GM18526 (cell line): ENCODE measurements around the gene NHSL2.

ENCODE experiments used
- POLR2A ChIP-seq: IDR thresholded peaks from 3 replicates; pipeline ENCODE4 v1.6.1; 2011; ENCODE audit not compliant: insufficient read length; ENCODE audit errors: extremely low read depth

NHSL2 gene

DNA sequence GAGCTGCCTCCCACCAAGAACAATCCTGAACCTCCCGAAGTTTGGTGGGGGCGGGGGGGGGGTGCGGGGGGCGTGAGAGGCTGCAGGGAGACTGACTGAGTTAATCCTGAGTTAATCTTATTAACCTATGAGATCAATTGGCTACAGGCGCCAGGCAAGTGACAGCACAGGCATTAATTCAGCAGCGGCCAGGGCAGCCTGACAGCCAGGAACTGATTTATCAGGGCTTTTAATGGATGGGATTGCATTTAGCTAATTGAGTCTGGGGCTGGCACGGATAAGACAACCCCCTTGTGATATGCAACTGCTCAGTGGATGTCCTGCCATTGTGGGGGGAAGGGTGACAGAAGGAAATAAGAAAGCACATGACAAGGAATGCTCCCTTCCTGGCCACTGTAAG is 204.7 kb downstream of the NHSL2 start:
- TF ChIP-seq POLR2A, result no peak

DNA sequence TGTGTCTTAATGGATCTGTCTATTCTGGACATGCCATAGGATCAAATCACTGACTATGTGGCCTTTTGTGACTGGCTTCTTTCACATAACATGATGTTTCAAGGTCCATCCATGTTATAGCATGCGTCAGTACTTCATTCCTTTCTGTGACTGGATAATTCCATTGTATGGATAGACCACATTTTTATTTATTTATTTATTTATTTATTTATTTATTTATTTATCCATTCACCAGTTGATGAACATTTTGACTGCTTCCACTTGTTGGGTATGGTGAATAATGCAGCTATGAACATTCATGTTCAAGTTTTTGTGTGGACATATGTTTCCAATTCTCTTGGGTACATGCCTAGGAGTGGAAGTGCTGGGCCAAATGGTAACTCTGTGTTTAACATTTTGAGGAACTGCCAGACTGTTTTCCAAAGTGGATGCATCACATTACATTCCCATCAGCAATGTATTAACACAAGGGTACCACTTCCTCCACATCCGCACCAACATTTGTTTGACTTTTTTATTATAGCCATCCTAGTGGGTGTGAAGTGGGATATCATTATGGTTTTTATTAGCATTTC is 207.1 kb downstream of the NHSL2 start:
- no peak for TF ChIP-seq POLR2A

DNA sequence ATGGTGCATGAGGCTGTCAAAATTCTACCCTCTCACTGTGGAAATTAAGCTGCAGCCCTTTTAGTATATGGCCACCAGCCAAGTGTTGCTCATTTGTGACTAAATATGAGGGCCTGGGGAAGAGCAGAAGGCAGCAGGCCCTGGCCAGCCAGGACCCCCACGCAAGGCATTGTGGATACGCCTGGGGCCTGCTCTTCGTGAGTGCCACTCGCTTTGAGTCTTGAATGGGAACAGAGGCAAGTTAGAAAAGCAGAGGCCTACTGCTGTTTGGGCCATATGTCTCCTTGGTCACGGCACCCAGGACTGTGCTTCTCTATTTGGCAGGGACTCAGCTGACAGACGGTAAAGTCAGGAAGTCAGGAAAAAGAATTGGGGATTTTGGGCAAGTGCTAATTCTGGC is 210.2 kb downstream of the NHSL2 start:
- no peak for TF ChIP-seq POLR2A

DNA sequence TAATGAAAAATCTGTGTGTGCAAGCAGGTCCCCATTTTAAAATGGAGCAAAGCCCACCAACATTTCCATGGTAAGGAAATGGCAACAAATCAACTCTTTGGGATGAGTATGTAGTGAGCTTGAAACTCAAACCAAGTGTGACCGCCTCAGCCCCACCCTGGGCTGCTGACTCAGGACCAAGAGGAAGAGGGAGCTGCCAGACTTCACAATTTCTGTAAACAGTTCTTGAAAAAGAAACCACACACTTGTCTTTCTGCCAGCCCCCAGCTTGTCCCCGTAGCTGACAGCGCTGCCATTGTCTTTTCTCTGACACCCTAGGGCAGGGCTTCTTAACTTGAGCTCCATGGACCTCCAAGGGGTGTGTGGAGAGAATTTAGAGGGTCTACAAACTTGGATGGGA is 210.7 kb downstream of the NHSL2 start:
- TF ChIP-seq POLR2A, result no peak

DNA sequence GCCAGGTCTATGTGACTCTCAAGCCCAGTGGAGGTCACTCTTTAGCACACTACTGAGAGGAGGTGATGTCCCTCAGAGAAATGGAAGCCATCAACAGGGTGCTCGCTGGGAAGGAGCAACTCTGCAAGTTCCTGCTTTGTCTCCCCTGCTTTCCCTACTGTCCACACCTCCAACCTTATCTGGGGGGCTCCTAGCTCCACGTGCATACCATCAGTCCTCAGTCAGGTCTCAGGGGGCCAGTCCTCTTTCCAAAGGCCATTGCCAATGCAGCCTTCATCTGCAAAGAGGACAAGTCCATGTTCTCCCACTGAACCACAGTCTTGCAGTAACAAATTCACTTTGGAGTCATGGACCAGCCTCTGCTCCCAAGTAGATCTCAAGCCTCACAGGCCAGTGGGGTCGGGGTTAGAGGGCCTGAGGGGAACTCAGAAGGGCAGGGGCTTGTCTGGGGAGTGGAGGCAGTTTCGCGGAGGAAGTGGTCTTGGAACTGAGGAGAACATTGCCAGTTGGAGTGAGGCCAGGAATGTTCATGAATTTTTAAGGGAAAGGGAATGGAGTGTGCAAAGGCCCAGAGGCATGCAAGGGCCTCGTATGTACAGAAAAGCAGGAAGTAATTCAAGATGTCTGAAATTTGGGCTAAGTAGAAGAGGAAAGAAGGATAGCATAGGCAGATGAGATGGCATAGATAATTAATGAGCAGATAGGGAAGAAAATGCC is 212.1 kb downstream of the NHSL2 start:
- TF ChIP-seq POLR2A, result no peak

DNA sequence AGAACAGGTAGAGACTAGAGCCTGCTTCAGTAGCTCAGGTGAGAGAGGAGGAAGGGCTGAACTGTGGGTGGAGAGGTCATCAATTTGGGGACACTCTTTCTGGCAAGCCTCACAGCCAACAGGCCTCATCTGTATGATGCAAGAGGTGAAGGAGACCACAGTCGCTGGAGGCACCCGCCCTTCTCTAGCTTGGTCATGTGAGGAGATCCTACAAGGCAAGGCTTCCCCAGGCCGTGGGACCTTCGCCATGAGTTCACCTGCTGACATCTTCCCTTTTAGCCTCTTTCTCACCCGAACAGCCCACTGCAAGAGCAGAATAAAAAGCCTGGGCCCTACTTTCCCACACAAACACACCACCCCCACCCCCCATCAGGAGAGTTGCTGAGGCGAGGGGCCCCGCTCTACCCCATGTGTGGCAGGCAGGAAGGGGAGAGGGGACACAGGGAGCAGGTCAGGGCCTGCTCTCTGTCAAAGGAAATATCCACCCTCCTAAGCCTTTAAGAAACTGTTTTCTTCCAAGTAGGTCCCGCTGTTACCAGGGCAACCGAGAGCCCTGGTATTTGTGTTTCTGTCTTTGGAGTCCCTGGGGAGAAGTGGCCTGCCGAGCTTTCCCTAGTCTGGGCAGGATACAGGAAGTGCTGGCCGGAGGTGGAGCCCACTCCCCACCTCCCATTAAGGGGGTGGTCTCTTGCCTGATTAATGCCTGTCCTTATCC is 213.0 kb downstream of the NHSL2 start:
- TF ChIP-seq POLR2A, result no peak

DNA sequence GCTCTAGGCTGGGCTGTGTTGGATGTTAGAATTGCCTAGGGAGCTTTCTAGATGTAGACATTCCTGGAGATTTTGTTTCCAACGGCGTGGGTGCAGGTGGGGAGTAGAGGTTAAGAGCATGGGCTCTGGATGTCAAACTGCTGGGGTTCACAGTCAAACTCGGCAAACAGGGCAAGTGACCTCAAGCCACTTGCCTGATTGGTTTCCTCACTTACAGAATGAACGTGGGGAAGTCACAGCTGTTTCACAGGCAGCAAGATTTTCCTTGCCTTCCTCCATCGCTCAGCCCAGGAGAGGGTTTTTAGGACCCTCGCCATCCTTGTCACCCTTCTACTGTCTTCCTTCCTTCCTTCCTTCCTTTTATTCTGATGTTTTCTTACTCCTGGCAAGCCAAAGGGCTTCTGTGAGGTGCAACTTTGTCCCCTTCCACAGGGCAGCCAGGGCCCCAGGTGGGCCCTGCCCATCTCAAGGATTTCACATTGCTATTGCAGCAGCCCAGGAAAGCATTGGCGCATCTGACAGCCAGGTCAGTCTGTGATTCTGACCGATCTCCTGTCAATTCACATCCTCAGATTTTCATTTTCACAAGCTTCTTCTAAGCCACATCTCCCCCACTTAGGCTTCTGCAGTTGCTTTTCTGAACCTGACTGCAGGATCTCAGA is 214.0 kb downstream of the NHSL2 start:
- TF ChIP-seq POLR2A, result no peak

DNA sequence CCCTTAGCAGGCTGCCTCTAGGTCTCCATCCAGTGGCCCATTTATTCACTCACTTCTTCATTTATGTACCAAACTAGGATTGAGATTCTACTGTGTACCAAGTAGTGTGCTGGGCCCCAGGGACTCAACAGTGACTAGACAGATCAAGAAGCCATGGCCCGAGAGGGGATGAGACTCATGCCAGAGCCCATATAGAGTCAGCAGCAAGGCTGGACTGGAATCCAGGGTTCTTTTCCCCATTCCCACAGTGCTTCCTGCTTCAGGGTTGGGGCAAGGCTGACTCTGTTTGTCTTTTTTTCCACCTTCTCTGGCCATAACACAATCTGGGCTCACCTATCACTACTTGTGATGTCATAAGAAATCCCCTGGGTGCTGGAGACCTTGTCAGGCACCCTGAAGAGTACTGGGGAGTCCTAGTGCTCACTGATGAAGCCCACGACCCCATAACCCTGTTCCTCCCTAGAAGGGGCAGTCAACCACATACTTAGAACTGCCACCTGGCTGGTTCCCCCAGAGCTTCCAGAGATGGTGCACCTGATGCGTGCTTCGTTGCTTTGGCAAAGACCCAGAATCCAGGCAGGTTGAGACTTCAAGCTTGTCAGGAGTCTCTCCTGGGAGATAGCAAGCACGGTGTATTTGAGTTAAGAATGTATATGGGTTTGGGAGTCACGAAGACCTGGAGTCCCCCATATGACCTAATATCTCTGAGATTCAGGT is 214.8 kb downstream of the NHSL2 start:
- TF ChIP-seq POLR2A, result no peak

DNA sequence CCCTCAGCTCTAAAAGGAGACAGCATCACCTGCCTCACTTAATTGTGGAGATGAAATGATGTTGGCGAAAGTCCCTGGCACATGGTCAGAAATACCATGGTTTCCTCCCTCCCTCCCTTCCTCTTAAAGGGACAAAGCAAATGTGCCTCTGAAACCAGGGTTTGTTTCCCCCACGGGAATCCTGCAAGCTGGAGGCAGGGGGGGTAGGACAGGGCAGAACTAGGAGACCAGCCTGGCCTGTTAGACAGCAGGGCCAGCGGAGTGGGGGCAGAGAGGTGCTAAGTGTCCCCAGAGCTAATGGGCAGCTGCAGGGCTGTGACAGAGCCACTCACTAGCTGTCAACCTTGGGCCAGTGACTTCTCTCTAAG is 215.4 kb downstream of the NHSL2 start:
- no peak for TF ChIP-seq POLR2A

DNA sequence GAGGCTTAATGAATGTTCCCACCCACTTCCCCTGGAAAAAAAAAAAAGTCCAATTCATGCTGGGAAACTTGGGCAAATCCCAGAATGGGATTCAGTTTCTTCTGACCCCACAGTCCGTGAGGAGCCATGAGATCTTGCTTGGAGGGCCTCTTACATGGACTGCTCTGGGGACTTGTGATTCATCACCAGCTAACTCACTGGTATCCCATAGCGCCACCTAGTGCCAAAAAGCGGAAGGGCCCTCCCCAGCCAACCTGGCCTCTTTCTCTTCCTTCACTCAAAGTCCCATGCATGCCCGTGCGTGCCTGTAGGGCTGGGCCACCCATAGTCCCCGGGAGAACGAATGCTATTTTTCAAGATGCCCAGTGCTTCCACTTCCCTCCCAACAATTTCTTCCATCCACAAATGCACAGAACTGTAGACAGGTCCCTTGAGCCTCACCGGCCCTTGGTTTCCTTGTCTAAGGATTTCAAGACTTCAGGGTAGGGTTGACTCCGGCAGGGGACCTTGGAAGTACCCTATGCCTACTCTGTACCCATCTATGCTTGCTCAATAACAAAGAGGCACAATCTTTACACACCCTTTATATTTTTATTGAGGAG is 216.0 kb downstream of the NHSL2 start:
- no peak for TF ChIP-seq POLR2A

DNA sequence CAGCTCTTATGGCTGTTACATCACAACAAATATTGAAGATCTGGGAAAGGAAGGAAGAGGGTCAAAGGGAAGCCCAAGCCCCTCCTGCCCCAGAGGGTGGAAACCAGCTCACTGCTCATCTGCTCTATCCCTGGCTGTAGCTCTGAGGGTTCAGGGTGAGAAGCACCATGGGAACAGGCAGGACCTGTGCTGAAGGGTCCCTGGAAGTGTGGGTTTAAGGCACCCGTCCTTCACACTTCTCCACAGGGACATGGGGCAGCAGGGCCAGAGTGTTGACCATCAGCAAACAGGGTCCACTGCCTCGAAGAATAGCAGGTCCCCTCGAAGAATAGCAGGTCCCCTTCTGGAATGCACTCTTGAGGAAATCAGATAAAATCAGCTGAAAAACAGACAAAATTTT is 216.7 kb downstream of the NHSL2 start:
- TF ChIP-seq POLR2A, result no peak

DNA sequence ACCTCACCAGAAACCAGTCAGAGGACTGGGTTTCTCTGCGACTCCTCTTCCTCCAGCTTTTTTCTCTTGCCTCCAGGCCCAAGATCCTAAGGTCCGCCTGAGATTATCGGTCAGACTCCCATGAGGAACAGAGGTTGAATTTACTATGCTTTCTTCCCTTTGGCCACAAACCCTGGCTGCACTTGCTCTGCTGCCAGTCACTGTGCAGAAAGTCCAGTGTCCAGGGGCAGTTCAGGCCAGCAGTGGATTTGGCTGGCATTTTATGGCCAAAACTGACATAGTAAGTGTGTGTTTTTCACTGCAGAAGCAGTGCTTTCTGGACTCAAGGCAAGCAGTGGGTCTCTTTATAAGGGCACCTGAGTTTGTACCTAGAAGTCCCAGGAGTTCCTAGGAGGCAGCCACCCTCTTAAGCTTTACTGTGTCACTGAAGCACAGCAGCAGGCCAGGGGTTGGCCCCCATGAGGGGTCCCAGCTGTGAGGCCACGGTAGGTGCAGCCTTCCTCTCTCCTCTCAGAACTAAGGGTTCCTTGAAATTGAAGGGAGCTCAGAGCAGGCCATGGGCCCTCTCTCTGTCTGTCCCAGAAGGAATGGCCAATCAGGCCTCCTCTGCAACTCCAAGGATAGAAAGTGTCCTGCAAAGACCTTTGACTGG is 217.7 kb downstream of the NHSL2 start:
- TF ChIP-seq POLR2A, result no peak

DNA sequence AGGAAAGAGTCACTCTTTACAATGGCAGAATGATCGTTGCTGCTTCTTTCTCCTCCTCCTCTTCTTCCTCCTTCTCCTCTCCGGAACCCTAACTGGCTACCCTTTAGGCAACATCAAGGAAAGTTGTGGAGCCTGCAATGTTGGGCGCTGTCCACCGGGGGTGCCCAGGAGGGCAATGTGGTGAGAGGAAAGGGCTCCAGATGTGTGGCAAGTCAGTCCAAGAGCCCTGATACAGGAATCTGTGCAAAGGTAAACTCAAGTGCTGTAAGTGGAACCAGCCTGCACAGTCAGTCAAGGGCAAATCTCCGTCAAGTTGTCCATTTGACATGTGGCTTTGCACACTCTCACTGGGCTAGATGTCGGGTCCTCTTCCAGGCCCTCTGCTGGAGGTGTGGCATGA is 218.2 kb downstream of the NHSL2 start:
- TF ChIP-seq POLR2A, result no peak

DNA sequence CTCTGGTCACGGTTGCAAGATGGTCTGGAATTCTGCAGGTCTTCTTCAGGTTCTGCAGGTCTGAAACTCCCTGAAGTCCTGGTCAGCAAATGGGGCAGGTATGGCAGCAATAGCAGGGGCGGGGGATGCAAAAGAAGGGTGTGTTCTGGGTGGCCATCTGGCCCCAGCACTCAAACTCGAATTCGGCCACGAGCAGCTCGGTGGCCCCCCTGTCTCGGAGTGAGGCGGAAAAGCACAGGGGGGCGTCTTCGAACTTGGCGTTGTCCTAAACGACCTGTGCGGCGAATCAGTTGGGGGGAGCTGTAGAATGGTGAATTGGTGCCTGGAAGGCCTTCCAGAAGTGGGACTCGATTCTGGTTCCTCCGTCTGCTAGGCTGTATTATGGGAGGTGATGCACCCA is 219.0 kb downstream of the NHSL2 start:
- TF ChIP-seq POLR2A, result no peak
